IMR-90 (cell line): ENCODE results near the gene MYO9B. TPM values are rescaled to one million over a fixed set of nuclear protein-coding genes. Genes with fewer than 3 reads are reported as not detected.

Source experiments
- ATAC-seq: fragments of 200-7000 bp; cut with Tn5 transposase; 2 replicates; pipeline ENCODE4 v1.9.1; 2020; ENCODE audit warnings: low read depth, mild to moderate bottlenecking, moderate library complexity
- BruUV-seq: library from RNA; stranded (reverse); fragments of 400-500 nt; replicated peaks from 2 replicates; lab custom pipeline; 2021; lab: Mats Ljungman, UMichigan
- CTCF ChIA-PET: fragments of 300-600 bp; formaldehyde crosslinking; extraction: SDS; loops from one replicate; lab custom pipeline; 2021; ENCODE audit warnings: antibody characterized with exemption; lab: Yijun Ruan, JAX
- POLR2A ChIA-PET: fragments of 300-600 bp; sonication (Branson Sonifier 250); formaldehyde crosslinking; loops from one replicate; lab custom pipeline; 2022; ENCODE audit warnings: antibody characterized with exemption; ENCODE audit not compliant: unreplicated experiment; lab: Charles Lee
- DNase-seq: peaks from one replicate; pipeline ENCODE4 v3.0.0; 2013
- H2AFZ ChIP-seq: replicated peaks from 2 replicates; pipeline ENCODE3; 2013; ENCODE audit warnings: low read length, mild to moderate bottlenecking; ENCODE audit not compliant: poor library complexity
- H2AK5ac ChIP-seq: 2 replicates; pipeline ENCODE4 v1.6.1; 2013; ENCODE audit warnings: low read depth, low read length, inconsistent platforms
- H2AK9ac ChIP-seq: replicated peaks from 2 replicates; pipeline ENCODE3; 2013; ENCODE audit warnings: mild to moderate bottlenecking, low read depth, low read length, moderate library complexity; ENCODE audit not compliant: poor library complexity
- H2BK120ac ChIP-seq: 2 replicates; pipeline ENCODE4 v1.6.1; 2013; ENCODE audit warnings: low read depth, low read length, inconsistent platforms
- H2BK15ac ChIP-seq: 3 replicates; pipeline ENCODE4 v1.6.1; 2013; ENCODE audit warnings: low read depth, low read length, inconsistent platforms
- H2BK20ac ChIP-seq: 2 replicates; pipeline ENCODE4 v1.6.1; 2013; ENCODE audit warnings: low read depth, mild to moderate bottlenecking, inconsistent platforms, low read length, moderate library complexity
- H2BK5ac ChIP-seq: 2 replicates; pipeline ENCODE4 v1.6.1; 2013; ENCODE audit warnings: mild to moderate bottlenecking, low read depth, low read length, inconsistent platforms; ENCODE audit not compliant: poor library complexity, severe bottlenecking
- H3K14ac ChIP-seq: replicated peaks from 2 replicates; pipeline ENCODE4 v1.6.1; 2013; ENCODE audit warnings: low read depth, low read length, inconsistent platforms
- H3K18ac ChIP-seq: 2 replicates; pipeline ENCODE4 v1.6.1; 2013; ENCODE audit warnings: low read depth, low read length, control low read depth
- H3K23ac ChIP-seq: 2 replicates; pipeline ENCODE4 v1.6.1; 2013; ENCODE audit warnings: low read depth, low read length, inconsistent platforms
- H3K27ac ChIP-seq: 2 replicates; pipeline ENCODE4 v1.5.1; 2013; ENCODE audit warnings: mild to moderate bottlenecking, control low read depth, low read length; ENCODE audit not compliant: insufficient read depth
- H3K27me3 ChIP-seq: 2 replicates; pipeline ENCODE4 v1.6.1; 2013; ENCODE audit warnings: low read length; ENCODE audit not compliant: control insufficient read depth, insufficient read depth
- H3K36me3 ChIP-seq: 2 replicates; pipeline ENCODE4 v1.6.1; 2013; ENCODE audit warnings: low read length, mixed read lengths; ENCODE audit not compliant: control insufficient read depth, insufficient read depth
- H3K4ac ChIP-seq: 2 replicates; pipeline ENCODE4 v1.6.1; 2013; ENCODE audit warnings: low read depth, low read length, inconsistent platforms
- H3K4me1 ChIP-seq: 2 replicates; pipeline ENCODE4 v1.6.1; 2013; ENCODE audit warnings: low read length, mixed read lengths; ENCODE audit not compliant: control insufficient read depth, insufficient read depth
- H3K4me2 ChIP-seq: 2 replicates; pipeline ENCODE4 v1.6.1; 2013; ENCODE audit warnings: low read depth, mild to moderate bottlenecking, control low read depth, low read length, moderate library complexity
- H3K4me3 ChIP-seq: 2 replicates; pipeline ENCODE4 v1.5.1; 2013; ENCODE audit warnings: low read depth, mild to moderate bottlenecking, control low read depth, low read length, moderate library complexity; ENCODE audit not compliant: insufficient read depth
- H3K56ac ChIP-seq: 2 replicates; pipeline ENCODE4 v1.6.1; 2013; ENCODE audit warnings: low read length, inconsistent platforms; ENCODE audit not compliant: insufficient read depth; ENCODE audit errors: extremely low read depth
- H3K79me1 ChIP-seq, 2 experiments: 2 replicates each; pipeline ENCODE4 v1.6.1; 2013; ENCODE audit warnings: low read length in 2 of 2, inconsistent platforms in 1 of 2, low read depth in 1 of 2
- H3K9ac ChIP-seq: 2 replicates; pipeline ENCODE4 v1.6.1; 2013; ENCODE audit warnings: low read depth, low read length, control low read depth
- H3K9me1 ChIP-seq: 2 replicates; pipeline ENCODE4 v1.6.1; 2013; ENCODE audit warnings: low read length, inconsistent platforms; ENCODE audit not compliant: insufficient read depth
- H3K9me3 ChIP-seq: 2 replicates; pipeline ENCODE4 v1.6.1; 2013; ENCODE audit warnings: low read length; ENCODE audit not compliant: control insufficient read depth, insufficient read depth
- H4K20me1 ChIP-seq: 2 replicates; pipeline ENCODE4 v1.6.1; 2013; ENCODE audit warnings: low read length, inconsistent platforms; ENCODE audit not compliant: insufficient read depth
- H4K5ac ChIP-seq: 2 replicates; pipeline ENCODE4 v1.6.1; 2013; ENCODE audit warnings: mild to moderate bottlenecking, low read depth, low read length, control low read depth
- H4K8ac ChIP-seq, 2 experiments: 2 replicates each; pipeline ENCODE4 v1.6.1; 2013; ENCODE audit warnings: low read depth in 2 of 2, low read length in 2 of 2, control low read depth in 1 of 2, inconsistent platforms in 1 of 2
- H4K91ac ChIP-seq: 2 replicates; pipeline ENCODE4 v1.6.1; 2013; ENCODE audit warnings: low read depth, low read length, inconsistent platforms; ENCODE audit not compliant: insufficient read depth
- BHLHE40 ChIP-seq: fragments of 150-350 bp; IDR thresholded peaks from 2 replicates; pipeline ENCODE4 v1.6.1; 2016; ENCODE audit warnings: mild to moderate bottlenecking, low read depth, low read length
- CEBPB ChIP-seq: IDR thresholded peaks from 2 replicates; pipeline ENCODE4 v1.6.1; 2012; ENCODE audit warnings: low read depth, low read length, improper control_type of control experiment
- MAFK ChIP-seq: IDR thresholded peaks from 2 replicates; pipeline ENCODE4 v1.6.1; 2012; ENCODE audit warnings: low read depth, low read length, improper control_type of control experiment
- MXI1 ChIP-seq: IDR thresholded peaks from 2 replicates; pipeline ENCODE4 v1.6.1; 2012; ENCODE audit warnings: low read depth, mild to moderate bottlenecking, low read length, moderate library complexity, borderline replicate concordance
- POLR2A ChIP-seq: IDR thresholded peaks from 2 replicates; pipeline ENCODE4 v1.6.1; 2012; ENCODE audit warnings: mild to moderate bottlenecking, low read depth, low read length
- RFX5 ChIP-seq: IDR thresholded peaks from 2 replicates; pipeline ENCODE4 v1.8.0; 2012; ENCODE audit warnings: low read depth, mild to moderate bottlenecking, low read length, moderate library complexity
- WGBS, 2 experiments: methylation state at CpG; one replicate each; pipeline versions ENCODE4 v1.1.5 to v1.1.7; 2013; ENCODE audit warnings: missing lambda C conversion rate in 2 of 2; ENCODE audit not compliant: insufficient read length in 1 of 2; ENCODE audit errors: extremely low coverage in 2 of 2; 5-methylcytosine and 5-hydroxymethylcytosine counted together
- dilution Hi-C: fragments of 300-500 bp; cut with HindIII; formaldehyde crosslinking; loops from one replicate; pipeline ENCODE4 v1.14.3; 2018; ENCODE audit warnings: low sequenced_read_pairs; ENCODE audit not compliant: unreplicated experiment
- in situ Hi-C: fragments of 300-500 bp; cut with MboI; formaldehyde crosslinking; loops from 3 replicates; pipeline ENCODE4 v1.14.3; 2019; ENCODE audit warnings: low sequenced_read_pairs, inconsistent platforms, mixed read lengths
- intact Hi-C: fragments of 100-400 bp; cut with micrococcal nuclease; formaldehyde crosslinking; loops from 2 replicates; pipeline ENCODE4 v1.10.0; 2022
- polyA plus RNA-seq, 3 experiments: library from polyadenylated mRNA; depleted of rRNA; stranded (reverse); fragments of >200 nt; gene quantifications; 2 replicates each; pipeline ENCODE4 v1.2.3, GENCODE V29; 2012; ENCODE audit warnings: low replicate concordance in 1 of 3
- total RNA-seq: library from RNA; depleted of rRNA; stranded (reverse); fragments of >200 nt; gene quantifications from 2 replicates; pipeline ENCODE4 v1.2.3, GENCODE V29; 2012
- TF ChIP-seq, protein P1 (sequence below): fragments of 150-350 bp; IDR thresholded peaks from 2 replicates; pipeline ENCODE4 v1.6.1; 2016; ENCODE audit warnings: low read depth, mild to moderate bottlenecking, low read length, moderate library complexity, borderline replicate concordance

MYO9B gene
- total and polyA plus RNA-seq, 2 of the 4 experiments (the other 2 are of a cell fraction), result 61.8 to 77.8 TPM

DNA sequence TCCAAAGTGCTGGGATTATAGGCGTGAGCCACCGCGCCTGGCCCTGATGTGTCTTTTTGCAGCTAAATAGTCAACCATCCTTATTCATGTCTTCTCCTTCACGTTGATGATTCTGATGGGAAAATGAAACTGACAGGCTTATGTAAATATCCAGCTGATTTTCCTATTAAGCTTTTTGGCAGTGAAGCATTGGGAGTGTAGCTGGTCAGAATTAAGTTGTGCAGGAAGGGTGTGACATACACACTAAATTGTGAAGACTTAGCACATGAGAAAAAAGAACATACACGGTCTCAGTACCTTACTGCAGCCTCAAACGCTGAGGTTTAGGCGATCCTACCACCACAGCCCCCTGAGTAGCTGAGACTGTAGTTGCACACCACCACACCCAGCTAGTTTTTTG, 89.1 kb downstream of the MYO9B start:
- H3K4me2 ChIP-seq, result no peak overlapping the region
- no peak overlapping the region for H2BK20ac ChIP-seq
- H4K20me1 ChIP-seq, result peaks cover 4% of the 10 kb centered on the region; the same call in 1 of the 2 replicates
- ChIA-PET CTCF (no interaction called here), POLR2A (no interaction called here)
- peaks cover 10 to 28% of the 10 kb centered on the region in 2 experiments for H3K79me1 ChIP-seq
- dilution Hi-C loops (no loop called here), in situ Hi-C loops (no loop called here), intact Hi-C loops (no loop called here)
- H2BK5ac ChIP-seq, result no peak overlapping the region
- H4K5ac ChIP-seq, result no peak overlapping the region
- 100% methylated on average over 1 of the region's 7 CpGs; no CpG with 5 or more reads in 1 of the 2 experiments for WGBS, 2 experiments
- ATAC-seq (no peak), DNase-seq (no peak)
- no peak overlapping the region for H3K23ac ChIP-seq
- no peak overlapping the region for H4K8ac ChIP-seq
- no peak overlapping the region for H2AK5ac ChIP-seq
- no peak overlapping the region for H3K18ac ChIP-seq
- peaks cover 74% of the 10 kb centered on the region for H3K36me3 ChIP-seq
- no peak overlapping the region for H3K56ac ChIP-seq
- no peak overlapping the region for H3K14ac ChIP-seq
- no peak overlapping the region for H2BK15ac ChIP-seq
- no peak overlapping the region for H4K91ac ChIP-seq
- TF ChIP-seq CEBPB, result no peak
- TF ChIP-seq MXI1, result no peak
- TF ChIP-seq RFX5, result no peak
- TF ChIP-seq MAFK, result no peak
- no peak for TF ChIP-seq POLR2A
- TF ChIP-seq, protein P1, sequence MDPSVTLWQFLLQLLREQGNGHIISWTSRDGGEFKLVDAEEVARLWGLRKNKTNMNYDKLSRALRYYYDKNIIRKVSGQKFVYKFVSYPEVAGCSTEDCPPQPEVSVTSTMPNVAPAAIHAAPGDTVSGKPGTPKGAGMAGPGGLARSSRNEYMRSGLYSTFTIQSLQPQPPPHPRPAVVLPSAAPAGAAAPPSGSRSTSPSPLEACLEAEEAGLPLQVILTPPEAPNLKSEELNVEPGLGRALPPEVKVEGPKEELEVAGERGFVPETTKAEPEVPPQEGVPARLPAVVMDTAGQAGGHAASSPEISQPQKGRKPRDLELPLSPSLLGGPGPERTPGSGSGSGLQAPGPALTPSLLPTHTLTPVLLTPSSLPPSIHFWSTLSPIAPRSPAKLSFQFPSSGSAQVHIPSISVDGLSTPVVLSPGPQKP, result no peak
- TF ChIP-seq BHLHE40, result no peak
- no peak overlapping the region for H3K4ac ChIP-seq
- no peaks in the 10 kb centered on the region for H3K27me3 ChIP-seq
- H2BK120ac ChIP-seq, result no peak overlapping the region
- H3K9ac ChIP-seq, result no peak overlapping the region
- no peak overlapping the region for H3K27ac ChIP-seq
- peaks cover 5% of the 10 kb centered on the region; the same call in 1 of the 2 replicates for H3K9me3 ChIP-seq
- no peak overlapping the region for H2AFZ ChIP-seq
- H3K4me1 ChIP-seq, result no peaks in the 10 kb centered on the region
- no peak overlapping the region for H3K4me3 ChIP-seq
- no peak overlapping the region for H2AK9ac ChIP-seq
- no TSS peak for BruUV-seq
- H3K9me1 ChIP-seq, result peaks cover 3% of the 10 kb centered on the region; the same call in 1 of the 2 replicates
